ENCODE data around the gene ACP5.
"Not testable (repeated sequence)": the region's sequence is repeated elsewhere in the genome, so short reads cannot be mapped to it uniquely, and the experiment has no call there.

Gene ACP5

DNA sequence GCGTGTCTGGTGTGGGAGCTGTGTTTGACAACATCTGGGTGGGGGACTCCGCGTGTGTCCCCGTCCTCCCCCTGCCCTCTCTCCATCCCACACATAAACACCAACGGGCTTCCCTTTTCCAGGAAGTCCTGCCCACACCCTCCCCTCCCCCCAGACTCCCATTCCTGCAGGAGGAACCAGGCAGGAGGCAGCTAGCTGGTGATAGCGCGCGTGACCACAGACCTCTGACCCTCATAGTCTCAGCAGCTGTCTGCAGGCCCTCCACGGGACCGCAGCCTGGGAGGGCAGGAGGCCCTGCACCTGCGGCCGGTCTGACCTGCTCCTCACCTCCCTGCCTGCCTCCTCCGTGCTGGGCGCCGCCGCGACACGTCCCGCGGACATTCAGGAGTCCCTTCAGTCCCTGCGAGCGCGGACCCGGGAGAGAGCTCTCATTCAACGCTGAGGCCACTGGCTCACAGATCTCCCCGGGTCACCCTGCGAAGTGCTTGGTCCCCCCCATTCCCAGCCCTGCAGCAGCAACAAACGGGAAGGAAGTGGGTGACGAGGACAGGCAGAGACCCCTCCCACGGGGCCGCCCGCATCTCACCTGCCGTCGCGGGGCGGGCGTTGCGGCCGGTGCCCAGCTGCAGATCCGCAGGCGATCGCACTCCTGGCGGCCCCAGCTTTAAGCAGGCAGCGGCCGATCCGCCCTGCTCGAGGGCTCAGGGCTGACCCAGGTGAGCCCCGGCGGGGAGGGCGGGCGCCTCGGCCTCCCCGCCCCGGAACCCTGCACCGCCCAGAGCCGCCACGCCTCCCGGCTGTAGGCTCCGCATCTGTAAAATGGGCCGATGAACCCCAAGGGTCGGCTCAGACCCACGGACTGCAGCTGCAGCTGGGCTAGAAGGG is 1.1 kb upstream of the ACP5 start:
- peaks cover 34% of the 10 kb centered on the region for H3K4me1 ChIP-seq (ENCODE audit: low read length)
- no peaks in the 10 kb centered on the region for H3K36me3 ChIP-seq (replicated peaks; ENCODE audit: low read depth, low read length)
- TF ChIP-seq, protein P1, sequence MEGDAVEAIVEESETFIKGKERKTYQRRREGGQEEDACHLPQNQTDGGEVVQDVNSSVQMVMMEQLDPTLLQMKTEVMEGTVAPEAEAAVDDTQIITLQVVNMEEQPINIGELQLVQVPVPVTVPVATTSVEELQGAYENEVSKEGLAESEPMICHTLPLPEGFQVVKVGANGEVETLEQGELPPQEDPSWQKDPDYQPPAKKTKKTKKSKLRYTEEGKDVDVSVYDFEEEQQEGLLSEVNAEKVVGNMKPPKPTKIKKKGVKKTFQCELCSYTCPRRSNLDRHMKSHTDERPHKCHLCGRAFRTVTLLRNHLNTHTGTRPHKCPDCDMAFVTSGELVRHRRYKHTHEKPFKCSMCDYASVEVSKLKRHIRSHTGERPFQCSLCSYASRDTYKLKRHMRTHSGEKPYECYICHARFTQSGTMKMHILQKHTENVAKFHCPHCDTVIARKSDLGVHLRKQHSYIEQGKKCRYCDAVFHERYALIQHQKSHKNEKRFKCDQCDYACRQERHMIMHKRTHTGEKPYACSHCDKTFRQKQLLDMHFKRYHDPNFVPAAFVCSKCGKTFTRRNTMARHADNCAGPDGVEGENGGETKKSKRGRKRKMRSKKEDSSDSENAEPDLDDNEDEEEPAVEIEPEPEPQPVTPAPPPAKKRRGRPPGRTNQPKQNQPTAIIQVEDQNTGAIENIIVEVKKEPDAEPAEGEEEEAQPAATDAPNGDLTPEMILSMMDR (IDR thresholded peaks at IDR 0.05; ENCODE audit: low read depth, low read length): no peak
- TF ChIP-seq EZH2phosphoT487 (IDR thresholded peaks at IDR 0.05; ENCODE audit: low read depth): no peak
- H4K20me1 ChIP-seq (ENCODE audit: insufficient read depth, low read length): no peaks in the 10 kb centered on the region
- H3K9me3 ChIP-seq (ENCODE audit: insufficient read depth, low read length): no peaks in the 10 kb centered on the region
- H2AFZ ChIP-seq (ENCODE audit: low read depth, low read length): no peak overlapping the region
- H3K79me2 ChIP-seq (ENCODE audit: low read length): no peaks in the 10 kb centered on the region
- no peak overlapping the region for H3K4me3 ChIP-seq (ENCODE audit: low read length)
- H3K27ac ChIP-seq (ENCODE audit: low read length): no peak overlapping the region
- peaks cover 18% of the 10 kb centered on the region for H3K27me3 ChIP-seq (ENCODE audit: low read depth, low read length)
- no peak overlapping the region for H3K9ac ChIP-seq (ENCODE audit: low read length)
- peak overlapping the region; percentile 22; the same call in 1 of the 2 replicates for H3K4me2 ChIP-seq (ENCODE audit: low read length)

DNA sequence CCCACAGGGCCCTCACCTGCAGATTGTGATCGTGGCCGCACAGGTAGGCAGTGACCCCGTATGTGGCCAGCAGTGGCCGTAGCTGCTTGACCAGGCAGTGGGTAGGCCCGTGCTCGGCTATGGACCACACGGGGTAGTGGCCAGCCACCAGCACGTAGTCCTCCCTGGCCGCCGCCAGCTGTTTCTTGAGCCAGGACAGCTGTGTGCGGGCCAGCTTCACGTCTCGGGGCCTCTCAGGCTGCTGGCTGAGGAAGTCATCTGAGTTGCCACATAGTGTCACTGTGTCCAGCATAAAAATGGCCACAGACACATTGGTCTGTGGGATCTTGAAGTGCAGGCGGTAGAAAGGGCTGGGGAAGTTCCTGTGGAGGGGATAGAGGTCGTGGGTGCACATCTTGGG is 1.2 kb downstream of the ACP5 start:
- Histone ChIP-seq H3K9me3 (ENCODE audit: insufficient read depth, low read length) (no peaks in the 10 kb centered on the region), H3K9ac (ENCODE audit: low read length) (no peak overlapping the region)

DNA sequence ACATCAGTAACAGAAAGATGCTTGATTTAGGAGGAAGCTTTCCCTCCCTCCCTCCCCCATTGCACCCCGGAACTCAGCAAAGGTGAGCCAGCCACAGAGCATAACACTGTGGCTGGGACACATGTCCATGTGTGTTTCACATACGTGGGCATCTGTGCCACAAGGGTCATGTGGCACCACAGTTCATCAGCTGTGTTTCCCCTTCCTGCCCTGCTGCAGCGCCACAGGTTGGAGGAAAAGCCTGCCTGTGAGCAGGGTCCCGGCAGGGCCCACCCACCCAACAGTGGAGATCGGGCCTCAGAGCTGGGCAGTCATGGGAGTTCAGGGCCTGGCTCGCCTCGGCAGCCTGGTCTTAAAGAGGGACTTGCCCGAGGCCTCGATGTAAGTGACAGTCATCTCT is 2.8 kb downstream of the ACP5 start:
- peaks cover 11% of the 10 kb centered on the region; the same call in 1 of the 2 replicates for H3K4me1 ChIP-seq (ENCODE audit: low read length)
- no peaks in the 10 kb centered on the region for H3K9me3 ChIP-seq (ENCODE audit: insufficient read depth, low read length)
- H3K27ac ChIP-seq (ENCODE audit: low read length): no peak overlapping the region
- no peaks in the 10 kb centered on the region for H3K36me3 ChIP-seq (replicated peaks; ENCODE audit: low read depth, low read length)
- no peaks in the 10 kb centered on the region for H3K79me2 ChIP-seq (ENCODE audit: low read length)
- no peak overlapping the region for H3K9ac ChIP-seq (ENCODE audit: low read length)
- H3K4me2 ChIP-seq (ENCODE audit: low read length): no peak overlapping the region
- TF ChIP-seq, protein P1 (IDR thresholded peaks at IDR 0.05; ENCODE audit: low read depth, low read length): no peak
- no peak for TF ChIP-seq EZH2phosphoT487 (IDR thresholded peaks at IDR 0.05; ENCODE audit: low read depth)
- no peak overlapping the region for H3K4me3 ChIP-seq (ENCODE audit: low read length)
- H3K27me3 ChIP-seq (ENCODE audit: low read depth, low read length): peaks cover 11% of the 10 kb centered on the region; the same call in 1 of the 2 replicates
- no peak overlapping the region; the same call in 1 of the 2 replicates for H2AFZ ChIP-seq (ENCODE audit: low read depth, low read length)
- no peaks in the 10 kb centered on the region for H4K20me1 ChIP-seq (ENCODE audit: insufficient read depth, low read length)

More for the DNA sequence above, 1.2 kb downstream of the ACP5 start:
- H3K36me3 ChIP-seq (replicated peaks; ENCODE audit: low read depth, low read length): no peaks in the 10 kb centered on the region
- no peak overlapping the region for H2AFZ ChIP-seq (ENCODE audit: low read depth, low read length)
- H3K79me2 ChIP-seq (ENCODE audit: low read length): no peaks in the 10 kb centered on the region
- H3K4me2 ChIP-seq (ENCODE audit: low read length): no peak overlapping the region
- no peak for TF ChIP-seq EZH2phosphoT487 (IDR thresholded peaks at IDR 0.05; ENCODE audit: low read depth)
- TF ChIP-seq, protein P1 (IDR thresholded peaks at IDR 0.05; ENCODE audit: low read depth, low read length): no peak
- no peak overlapping the region for H3K4me3 ChIP-seq (ENCODE audit: low read length)
- H3K27me3 ChIP-seq (ENCODE audit: low read depth, low read length): peaks cover 20% of the 10 kb centered on the region
- peaks cover 13% of the 10 kb centered on the region for H3K4me1 ChIP-seq (ENCODE audit: low read length)
- no peaks in the 10 kb centered on the region for H4K20me1 ChIP-seq (ENCODE audit: insufficient read depth, low read length)
- H3K27ac ChIP-seq (ENCODE audit: low read length): no peak overlapping the region

DNA sequence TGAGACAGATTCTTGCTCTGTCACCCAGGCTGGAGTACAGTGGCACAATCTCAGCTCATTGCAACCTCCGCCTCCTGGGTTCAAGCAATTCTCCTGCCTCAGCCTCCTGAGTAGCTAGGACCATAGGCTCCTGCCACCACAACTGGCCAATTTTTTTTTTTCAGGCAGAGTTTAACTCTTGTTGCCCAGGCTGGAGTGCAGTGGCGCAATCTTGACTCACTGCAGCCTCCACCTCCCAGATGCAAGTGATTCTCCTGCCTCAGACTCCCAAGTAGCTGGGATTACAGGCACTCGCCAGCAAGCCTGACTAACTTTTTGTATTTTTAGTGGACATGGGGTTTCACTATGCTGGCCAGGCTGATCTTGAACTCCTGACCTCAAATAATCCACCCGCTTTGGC is 3.7 kb downstream of the ACP5 start:
- peaks cover 14% of the 10 kb centered on the region; the same call in 1 of the 2 replicates for H3K4me1 ChIP-seq (ENCODE audit: low read length)
- H3K36me3 ChIP-seq (replicated peaks; ENCODE audit: low read depth, low read length); H3K27ac ChIP-seq (ENCODE audit: low read length); H3K27me3 ChIP-seq (ENCODE audit: low read depth, low read length); H3K9me3 ChIP-seq (ENCODE audit: insufficient read depth, low read length); H3K79me2 ChIP-seq (ENCODE audit: low read length); H3K4me2 ChIP-seq (ENCODE audit: low read length); H3K4me3 ChIP-seq (ENCODE audit: low read length); H2AFZ ChIP-seq (ENCODE audit: low read depth, low read length); H3K9ac ChIP-seq (ENCODE audit: low read length); H4K20me1 ChIP-seq (ENCODE audit: insufficient read depth, low read length): not testable (repeated sequence)

DNA sequence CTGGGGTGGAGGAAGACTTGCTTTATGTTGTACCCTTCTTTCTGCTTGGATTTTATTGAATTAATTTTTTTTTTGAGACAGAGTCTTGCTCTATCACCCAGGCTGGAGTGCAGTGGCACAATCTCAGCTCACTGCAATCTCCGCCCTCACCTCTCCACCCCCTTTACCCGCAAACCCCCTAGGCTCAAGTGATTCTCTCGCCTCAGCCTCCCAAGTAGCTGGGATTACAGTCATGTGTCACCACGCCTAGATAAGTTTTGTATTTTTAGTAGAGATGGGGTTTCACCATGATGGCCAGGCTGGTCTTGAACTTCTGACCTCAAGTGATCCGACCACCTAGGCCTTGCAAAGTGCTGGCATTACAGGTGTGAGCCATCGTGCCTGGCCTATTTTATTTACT is 4.1 kb downstream of the ACP5 start:
- H3K4me3 ChIP-seq (ENCODE audit: low read length); H3K36me3 ChIP-seq (replicated peaks; ENCODE audit: low read depth, low read length); H3K4me2 ChIP-seq (ENCODE audit: low read length); H4K20me1 ChIP-seq (ENCODE audit: insufficient read depth, low read length); H3K9ac ChIP-seq (ENCODE audit: low read length); H3K27me3 ChIP-seq (ENCODE audit: low read depth, low read length); H3K79me2 ChIP-seq (ENCODE audit: low read length); H2AFZ ChIP-seq (ENCODE audit: low read depth, low read length); H3K9me3 ChIP-seq (ENCODE audit: insufficient read depth, low read length); H3K27ac ChIP-seq (ENCODE audit: low read length): not testable (repeated sequence)
- H3K4me1 ChIP-seq (ENCODE audit: low read length): peaks cover 18% of the 10 kb centered on the region

All from OCI-LY3 (cell line).